Body of pancreas (tissue), 4 donors: ENCODE data around the gene DRC3.

Source experiments
- POLR2A ChIP-seq, 3 donors: fragments of 450-650 bp; IDR thresholded peaks; one replicate each; pipeline ENCODE4 v1.6.1; 2016; ENCODE audit warnings: antibody characterized with exemption in 3 of 3, mild to moderate bottlenecking in 2 of 3
- TF ChIP-seq, protein P1 (sequence below), 7 experiments: fragments of 450-650 bp in 4 of 7; fragments of 200-600 bp in 3 of 7; sonication (generic) in 3 of 7; IDR thresholded peaks; one replicate each; pipeline ENCODE4 v1.5.1; 2016 to 2019; ENCODE audit warnings: antibody characterized with exemption in 7 of 7

- TF ChIP-seq, protein P1, sequence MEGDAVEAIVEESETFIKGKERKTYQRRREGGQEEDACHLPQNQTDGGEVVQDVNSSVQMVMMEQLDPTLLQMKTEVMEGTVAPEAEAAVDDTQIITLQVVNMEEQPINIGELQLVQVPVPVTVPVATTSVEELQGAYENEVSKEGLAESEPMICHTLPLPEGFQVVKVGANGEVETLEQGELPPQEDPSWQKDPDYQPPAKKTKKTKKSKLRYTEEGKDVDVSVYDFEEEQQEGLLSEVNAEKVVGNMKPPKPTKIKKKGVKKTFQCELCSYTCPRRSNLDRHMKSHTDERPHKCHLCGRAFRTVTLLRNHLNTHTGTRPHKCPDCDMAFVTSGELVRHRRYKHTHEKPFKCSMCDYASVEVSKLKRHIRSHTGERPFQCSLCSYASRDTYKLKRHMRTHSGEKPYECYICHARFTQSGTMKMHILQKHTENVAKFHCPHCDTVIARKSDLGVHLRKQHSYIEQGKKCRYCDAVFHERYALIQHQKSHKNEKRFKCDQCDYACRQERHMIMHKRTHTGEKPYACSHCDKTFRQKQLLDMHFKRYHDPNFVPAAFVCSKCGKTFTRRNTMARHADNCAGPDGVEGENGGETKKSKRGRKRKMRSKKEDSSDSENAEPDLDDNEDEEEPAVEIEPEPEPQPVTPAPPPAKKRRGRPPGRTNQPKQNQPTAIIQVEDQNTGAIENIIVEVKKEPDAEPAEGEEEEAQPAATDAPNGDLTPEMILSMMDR (IDR thresholded peaks at IDR 0.05) = no peak
- no peak for TF ChIP-seq POLR2A (IDR thresholded peaks at IDR 0.05)
Measured at GRCh38 chr17:18019838-18020154, 47.1 kb downstream of the DRC3 start.
